Activated CD4-positive, alpha-beta T cell treated with anti-CD3 and anti-CD28 coated beads, Interleukin-2, amount 10 ng/mL, durations not matched to agents 7 days and 5 days (primary cell): Measurements from ENCODE around the gene COL9A3. TPM values are rescaled to one million over a fixed set of nuclear protein-coding genes. Genes with fewer than 3 reads are reported as not detected.

ENCODE experiments used
- CTCF ChIA-PET: fragments of 350-600 bp; sonication (Branson Sonifier 250); formaldehyde crosslinking; loops from one replicate; lab custom pipeline; 2021; ENCODE audit warnings: antibody characterized with exemption; lab: Charles Lee
- POLR2A ChIA-PET: fragments of 350-600 bp; sonication (Branson Sonifier 250); formaldehyde crosslinking; loops from one replicate; lab custom pipeline; 2021; ENCODE audit warnings: antibody characterized with exemption; lab: Charles Lee
- DNase-seq: peaks from one replicate; pipeline ENCODE4 v3.0.0-alpha.2; 2020
- H3K27ac Mint-ChIP-seq: one replicate; pipeline ENCODE4 v1.8.0; 2021; ENCODE audit warnings: mild to moderate bottlenecking, moderate library complexity, mixed read lengths
- H3K27me3 Mint-ChIP-seq: one replicate; pipeline ENCODE4 v1.8.0; 2021; ENCODE audit warnings: mixed read lengths
- H3K36me3 Mint-ChIP-seq: one replicate; pipeline ENCODE4 v1.8.0; 2021; ENCODE audit warnings: low read depth, mixed read lengths
- H3K4me1 Mint-ChIP-seq: one replicate; pipeline ENCODE4 v1.8.0; 2021; ENCODE audit warnings: mixed read lengths
- H3K4me3 Mint-ChIP-seq: one replicate; pipeline ENCODE4 v1.8.0; 2021; ENCODE audit warnings: mild to moderate bottlenecking, moderate library complexity, mixed read lengths
- H3K9me3 Mint-ChIP-seq: one replicate; pipeline ENCODE4 v1.8.0; 2021; ENCODE audit warnings: mixed read lengths
- total RNA-seq, 2 experiments: library from RNA; stranded (reverse); gene quantifications; one replicate each; pipeline ENCODE4 v1.2.3, GENCODE V29; 2021

Gene COL9A3
- total RNA-seq, 2 experiments from 2014 or later = not detected

- no peaks in the 10 kb centered on the region for H3K9me3 Mint-ChIP-seq
- peaks cover 1% of the 10 kb centered on the region for H3K36me3 Mint-ChIP-seq
- no peak overlapping the region for H3K27ac Mint-ChIP-seq
- H3K27me3 Mint-ChIP-seq = peaks cover 9% of the 10 kb centered on the region
- DNase-seq = no peak
- ChIA-PET POLR2A (no interaction called here), CTCF (interaction anchor here (0.6 to 1.5 kb wide), 4 partner anchors 10 to 120 kb away, joined by 3 to 5 read pairs (median 3); no protein-coding TSS in a partner anchor)
- peaks cover 24% of the 10 kb centered on the region for H3K4me1 Mint-ChIP-seq
- H3K4me3 Mint-ChIP-seq = no peak overlapping the region
Measured at GRCh38 chr20:62874964-62875344, 58.1 kb downstream of the COL9A3 start.

GRCh38 chr20:62875419-62876361, 58.8 kb downstream of the COL9A3 start:
- no peak for DNase-seq
- CTCF ChIA-PET = interaction anchor here (0.6 to 1.5 kb wide), 5 partner anchors 19 to 121 kb away, joined by 3 to 5 read pairs (median 3); no protein-coding TSS in a partner anchor
- H3K27me3 Mint-ChIP-seq = peaks cover 8% of the 10 kb centered on the region
- peaks cover 24% of the 10 kb centered on the region for H3K4me1 Mint-ChIP-seq
- H3K36me3 Mint-ChIP-seq = peaks cover 1% of the 10 kb centered on the region
- no peak overlapping the region for H3K4me3 Mint-ChIP-seq
- POLR2A ChIA-PET = no interaction called here
- peak overlapping the region; percentile 57 for H3K27ac Mint-ChIP-seq
- H3K9me3 Mint-ChIP-seq = no peaks in the 10 kb centered on the region

- H3K27ac Mint-ChIP-seq = peak overlapping the region; percentile 64
- no peak overlapping the region for H3K4me3 Mint-ChIP-seq
- DNase-seq = no peak
- peaks cover 24% of the 10 kb centered on the region for H3K4me1 Mint-ChIP-seq
- ChIA-PET CTCF (interaction anchor here (1.0 to 1.5 kb wide), 4 partner anchors 14 to 23 kb away, joined by 3 to 5 read pairs (median 4); no protein-coding TSS in a partner anchor), POLR2A (no interaction called here)
- H3K27me3 Mint-ChIP-seq = peaks cover 6% of the 10 kb centered on the region
- peaks cover 4% of the 10 kb centered on the region for H3K36me3 Mint-ChIP-seq
- H3K9me3 Mint-ChIP-seq = no peaks in the 10 kb centered on the region
Measured at GRCh38 chr20:62876501-62876901, 59.7 kb downstream of the COL9A3 start.

GRCh38 chr20:62876902-62877816, 60.3 kb downstream of the COL9A3 start:
- no peak overlapping the region for H3K27ac Mint-ChIP-seq
- CTCF ChIA-PET = interaction anchor here (0.8 to 1.3 kb wide), 4 partner anchors 10 to 132 kb away, joined by 3 read pairs; no protein-coding TSS in a partner anchor

GRCh38 chr20:62878244-62879038, 61.6 kb downstream of the COL9A3 start:
- Mint-ChIP-seq H3K36me3 (peaks cover 11% of the 10 kb centered on the region), H3K27me3 (no peaks in the 10 kb centered on the region), H3K27ac (no peak overlapping the region), H3K4me3 (no peak overlapping the region), H3K9me3 (no peaks in the 10 kb centered on the region), H3K4me1 (peaks cover 22% of the 10 kb centered on the region)
- no peak for DNase-seq
- POLR2A ChIA-PET = no interaction called here
- CTCF ChIA-PET = interaction anchor here (1.4 kb wide), 1 partner anchor 22 kb away, joined by 3 read pairs; no protein-coding TSS in a partner anchor

More at GRCh38 chr20:62876902-62877816, 60.3 kb downstream of the COL9A3 start:
- DNase-seq = no peak
- Mint-ChIP-seq H3K27me3 (peaks cover 3% of the 10 kb centered on the region), H3K4me3 (no peak overlapping the region), H3K36me3 (peaks cover 10% of the 10 kb centered on the region), H3K9me3 (no peaks in the 10 kb centered on the region), H3K4me1 (peaks cover 24% of the 10 kb centered on the region)
- POLR2A ChIA-PET = no interaction called here

GRCh38 chr20:62879275-62880146, 62.7 kb downstream of the COL9A3 start:
- H3K4me3 Mint-ChIP-seq = no peak overlapping the region
- no peaks in the 10 kb centered on the region for H3K9me3 Mint-ChIP-seq
- ChIA-PET CTCF (interaction anchor here (1.4 kb wide), 1 partner anchor 21 kb away, joined by 3 read pairs; no protein-coding TSS in a partner anchor), POLR2A (no interaction called here)
- H3K4me1 Mint-ChIP-seq = peaks cover 12% of the 10 kb centered on the region
- no peak for DNase-seq
- H3K27ac Mint-ChIP-seq = no peak overlapping the region
- H3K27me3 Mint-ChIP-seq = no peaks in the 10 kb centered on the region
- H3K36me3 Mint-ChIP-seq = peaks cover 11% of the 10 kb centered on the region

GRCh38 chr20:62880147-62880934, 63.5 kb downstream of the COL9A3 start:
- Mint-ChIP-seq H3K27ac (no peak overlapping the region), H3K27me3 (no peaks in the 10 kb centered on the region), H3K4me1 (peaks cover 9% of the 10 kb centered on the region), H3K36me3 (peaks cover 11% of the 10 kb centered on the region), H3K4me3 (no peak overlapping the region), H3K9me3 (no peaks in the 10 kb centered on the region)
- ChIA-PET CTCF (no interaction called here), POLR2A (no interaction called here)
- DNase-seq = no peak

GRCh38 chr20:62880935-62881661, 64.2 kb downstream of the COL9A3 start:
- POLR2A ChIA-PET = no interaction called here
- H3K27me3 Mint-ChIP-seq = no peaks in the 10 kb centered on the region
- peaks cover 4% of the 10 kb centered on the region for H3K4me1 Mint-ChIP-seq
- H3K9me3 Mint-ChIP-seq = no peaks in the 10 kb centered on the region
- no peak overlapping the region for H3K27ac Mint-ChIP-seq
- no peak for DNase-seq
- peaks cover 11% of the 10 kb centered on the region for H3K36me3 Mint-ChIP-seq
- no peak overlapping the region for H3K4me3 Mint-ChIP-seq
- CTCF ChIA-PET = no interaction called here

GRCh38 chr20:62881662-62882395, 65.0 kb downstream of the COL9A3 start:
- H3K4me3 Mint-ChIP-seq = no peak overlapping the region
- H3K9me3 Mint-ChIP-seq = no peaks in the 10 kb centered on the region
- no peak overlapping the region for H3K27ac Mint-ChIP-seq
- H3K27me3 Mint-ChIP-seq = no peaks in the 10 kb centered on the region
- H3K36me3 Mint-ChIP-seq = peaks cover 18% of the 10 kb centered on the region
- ChIA-PET CTCF (no interaction called here), POLR2A (no interaction called here)
- DNase-seq = no peak
- H3K4me1 Mint-ChIP-seq = peaks cover 11% of the 10 kb centered on the region

GRCh38 chr20:62882426-62882825, 65.6 kb downstream of the COL9A3 start:
- POLR2A ChIA-PET = no interaction called here
- Mint-ChIP-seq H3K27me3 (no peaks in the 10 kb centered on the region), H3K4me3 (no peak overlapping the region), H3K27ac (no peak overlapping the region), H3K36me3 (peaks cover 24% of the 10 kb centered on the region), H3K4me1 (peaks cover 17% of the 10 kb centered on the region), H3K9me3 (no peaks in the 10 kb centered on the region)
- CTCF ChIA-PET = no interaction called here
- no peak for DNase-seq
